GM18507 (cell line): ENCODE data around the gene TBXA2R.

Experiments used
- DNase-seq: peaks from one replicate; pipeline ENCODE4 v3.0.0; 2011; ENCODE audit warnings: low read depth; ENCODE audit not compliant: insufficient read length; ENCODE audit errors: extremely low spot score
- FAIRE-seq: peaks from 2 replicates; lab custom pipeline; 2011; peaks lifted over from hg19 to GRCh38; lab: Jason Lieb, UNC

Gene TBXA2R

GRCh38 chr19:3608079-3608641 lies 1.5 kb upstream of the TBXA2R start:
- FAIRE-seq (no peak), DNase-seq (no peak)

GRCh38 chr19:3607303-3608078 lies 816 bp upstream of the TBXA2R start:
- no peak for FAIRE-seq
- no peak for DNase-seq

- DNase-seq, result no peak
- FAIRE-seq, result no peak
Measured at GRCh38 chr19:3606174-3606689, 443 bp downstream of the TBXA2R start.

DNA sequence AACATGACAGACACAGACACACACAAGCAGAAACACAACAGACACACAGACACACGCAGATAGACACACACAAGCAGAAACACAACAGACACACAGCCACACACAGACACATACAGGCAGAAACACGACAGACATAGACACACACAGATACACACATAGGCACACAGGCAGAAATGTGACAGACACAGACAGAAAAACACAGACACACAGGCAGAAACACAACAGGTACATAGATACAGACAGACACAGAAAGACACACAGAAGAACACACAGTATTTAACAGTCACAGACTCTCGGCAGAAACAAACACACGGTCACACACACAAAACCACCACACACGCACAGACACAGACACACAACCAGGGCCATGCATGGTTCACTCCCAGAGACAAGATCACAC lies 905 bp downstream of the TBXA2R start:
- DNase-seq (no peak), FAIRE-seq (no peak)

GRCh38 chr19:3605361-3605760 lies 1.3 kb downstream of the TBXA2R start:
- DNase-seq (no peak), FAIRE-seq (peak; percentile 39)

GRCh38 chr19:3604987-3605343 lies 1.7 kb downstream of the TBXA2R start:
- DNase-seq, result no peak
- FAIRE-seq, result no peak

DNA sequence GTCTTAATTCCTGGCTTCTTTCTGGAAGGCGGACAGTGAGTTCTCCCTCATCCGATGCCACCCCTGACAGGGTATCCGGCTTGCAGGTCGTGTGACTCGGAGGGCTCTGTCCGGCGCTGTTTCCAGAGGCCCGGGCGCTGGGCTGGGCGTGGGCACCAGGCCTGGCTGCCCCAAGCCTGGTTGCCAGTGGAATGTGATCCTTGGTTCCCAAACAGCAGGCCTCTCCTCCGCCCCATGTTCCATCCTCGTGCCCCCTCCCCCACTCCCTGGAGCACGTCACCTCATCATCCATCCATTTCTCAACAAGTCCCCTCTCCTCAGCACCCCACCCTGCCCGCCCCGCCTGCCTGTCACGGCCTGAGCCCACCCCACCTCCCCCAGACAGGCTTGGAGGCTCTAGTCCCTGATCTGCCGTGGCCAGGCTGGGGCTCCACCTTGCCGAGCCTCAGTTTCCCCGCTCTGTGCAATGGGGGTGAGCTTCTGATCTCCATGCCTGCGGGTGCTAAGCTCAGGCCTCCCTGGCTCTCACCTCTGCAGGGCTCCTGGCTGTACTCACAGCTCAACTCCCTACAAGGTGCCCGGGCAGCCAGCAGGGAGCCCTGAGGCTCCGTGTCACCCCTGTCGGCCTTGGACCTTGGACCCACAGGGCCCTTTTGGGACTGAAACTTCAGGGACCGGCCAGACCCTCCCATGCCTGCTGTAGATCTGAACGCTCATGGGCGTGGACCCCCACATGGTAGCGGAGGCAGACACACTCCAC lies 2.3 kb downstream of the TBXA2R start:
- FAIRE-seq (no peak), DNase-seq (no peak)

GRCh38 chr19:3603121-3603811 lies 3.4 kb downstream of the TBXA2R start:
- no peak for FAIRE-seq

DNA sequence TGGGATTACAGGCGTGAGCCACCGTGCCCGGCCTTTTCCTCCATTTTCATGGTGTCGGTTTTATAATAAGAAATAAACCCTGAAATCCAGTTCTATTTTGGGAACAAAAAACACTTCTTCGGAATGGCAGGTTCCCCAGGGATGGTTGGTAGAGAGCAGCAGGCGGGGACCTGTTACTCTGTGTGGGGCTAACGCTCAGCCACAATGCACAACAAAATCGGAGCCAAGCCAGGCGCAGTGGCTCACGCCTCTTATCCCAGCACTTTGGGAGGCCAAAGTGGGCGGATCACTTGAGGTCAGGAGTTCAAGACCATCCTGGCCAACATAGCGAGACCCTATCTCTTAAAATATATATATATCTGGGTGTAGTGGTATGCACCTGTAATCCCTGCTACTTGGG lies 5.7 kb downstream of the TBXA2R start:
- DNase-seq (no peak), FAIRE-seq (no peak)

More at GRCh38 chr19:3603121-3603811, 3.4 kb downstream of the TBXA2R start:
- DNase-seq, result no peak

DNA sequence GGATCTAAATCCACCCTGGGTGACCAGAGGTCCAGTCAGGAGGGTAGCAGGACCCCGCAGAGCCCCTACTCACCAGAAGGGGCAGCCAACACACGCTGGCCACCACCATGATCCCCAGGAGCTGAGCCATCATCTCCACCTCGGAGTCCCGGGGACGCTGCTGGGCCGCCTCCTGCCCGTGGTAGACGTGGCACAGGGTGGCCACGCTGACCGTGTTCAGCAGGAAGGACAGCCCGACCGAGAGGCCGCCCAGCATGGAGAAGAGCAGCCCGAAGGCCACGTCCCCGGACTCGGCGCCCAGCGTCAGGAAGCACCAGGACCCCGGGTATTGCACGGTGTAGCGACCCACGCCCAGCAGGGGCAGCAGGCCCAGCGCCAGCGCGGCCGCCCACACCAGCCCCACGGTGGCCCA lies 6.9 kb downstream of the TBXA2R start:
- DNase-seq, result no peak
- FAIRE-seq, result no peak

DNA sequence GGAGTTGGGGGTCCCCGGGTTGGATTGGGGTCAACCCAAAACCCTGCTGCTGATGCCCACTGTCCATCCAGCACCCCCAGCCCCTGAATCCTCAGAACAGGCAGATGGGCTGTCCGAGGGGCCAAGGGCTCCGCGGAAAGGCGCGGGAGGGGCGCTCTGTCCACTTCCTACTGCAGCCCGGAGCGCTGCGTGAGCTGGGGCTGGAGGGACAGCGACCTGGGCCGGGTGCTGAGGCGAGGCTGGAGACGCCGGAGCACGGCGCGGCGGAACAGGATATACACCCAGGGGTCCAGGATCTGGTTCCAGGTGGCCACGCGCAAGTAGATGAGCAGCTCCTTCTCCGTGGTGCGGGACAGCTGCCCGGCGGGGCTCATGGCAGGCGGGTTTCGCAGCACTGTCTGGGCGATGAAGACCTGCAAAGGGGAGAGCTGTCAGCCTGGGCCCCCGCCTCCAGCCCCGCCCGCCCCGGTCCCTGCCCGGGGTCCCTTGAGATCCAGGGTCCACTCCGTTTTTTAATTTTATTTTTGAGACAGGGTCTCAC lies 11.1 kb downstream of the TBXA2R start:
- no peak for FAIRE-seq
- no peak for DNase-seq

DNA sequence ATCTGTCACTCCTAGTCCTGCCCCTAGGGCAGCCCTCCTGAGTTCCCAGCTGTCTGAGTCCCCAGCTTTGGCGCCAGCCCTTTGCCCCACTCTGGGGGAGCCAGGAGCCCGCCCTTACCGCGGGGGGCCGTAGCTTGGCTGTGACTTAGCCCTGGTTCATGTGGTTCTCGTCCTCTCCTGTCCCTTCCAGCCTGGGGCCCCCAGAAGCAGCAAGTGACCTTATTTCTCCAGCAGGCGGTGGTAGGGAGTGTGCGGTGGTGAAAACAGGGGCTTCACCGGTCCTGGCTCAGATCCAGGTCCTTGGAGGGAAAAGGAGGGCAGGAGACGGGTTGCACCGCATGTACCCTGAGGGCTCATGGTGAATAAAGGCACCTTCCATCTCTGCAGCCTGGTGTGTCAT lies 13.5 kb downstream of the TBXA2R start:
- DNase-seq, result no peak
- FAIRE-seq, result no peak

DNA sequence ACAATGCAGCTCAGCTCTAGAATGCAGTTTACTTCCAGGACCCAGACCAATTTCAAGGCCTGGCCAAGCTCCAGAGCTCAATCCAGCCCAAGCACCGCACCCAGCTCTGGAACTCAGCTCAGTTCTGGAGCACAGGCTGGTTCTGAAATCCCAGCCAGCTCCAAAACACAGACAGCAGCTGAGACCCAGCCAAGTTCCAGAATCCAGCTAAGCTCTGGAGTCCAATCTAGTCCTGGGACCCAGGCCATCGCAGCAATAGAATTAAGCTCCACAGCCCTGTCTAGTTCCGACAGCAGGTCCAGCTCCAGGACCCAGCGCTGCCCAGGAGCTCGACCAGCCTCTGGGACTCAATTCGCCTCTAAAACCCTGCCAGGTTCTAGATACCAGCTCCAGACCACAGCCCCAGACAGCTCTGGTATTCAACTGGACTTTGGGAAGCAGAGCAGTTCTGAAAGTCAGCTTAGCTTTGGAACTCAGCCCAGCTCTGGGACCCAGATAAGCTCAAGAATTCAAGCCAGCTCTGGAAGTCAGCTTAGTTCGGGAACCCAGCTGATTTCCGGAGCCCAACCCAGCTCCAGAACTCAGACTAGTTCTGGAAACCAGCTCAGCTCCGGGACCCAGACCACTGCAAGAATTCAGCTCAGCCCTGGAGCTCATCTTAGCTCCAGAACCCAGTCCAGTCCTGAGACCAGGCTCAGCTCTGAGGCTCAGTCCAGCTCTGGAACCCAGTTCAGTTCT lies 14.6 kb downstream of the TBXA2R start:
- FAIRE-seq (no peak), DNase-seq (no peak)

DNA sequence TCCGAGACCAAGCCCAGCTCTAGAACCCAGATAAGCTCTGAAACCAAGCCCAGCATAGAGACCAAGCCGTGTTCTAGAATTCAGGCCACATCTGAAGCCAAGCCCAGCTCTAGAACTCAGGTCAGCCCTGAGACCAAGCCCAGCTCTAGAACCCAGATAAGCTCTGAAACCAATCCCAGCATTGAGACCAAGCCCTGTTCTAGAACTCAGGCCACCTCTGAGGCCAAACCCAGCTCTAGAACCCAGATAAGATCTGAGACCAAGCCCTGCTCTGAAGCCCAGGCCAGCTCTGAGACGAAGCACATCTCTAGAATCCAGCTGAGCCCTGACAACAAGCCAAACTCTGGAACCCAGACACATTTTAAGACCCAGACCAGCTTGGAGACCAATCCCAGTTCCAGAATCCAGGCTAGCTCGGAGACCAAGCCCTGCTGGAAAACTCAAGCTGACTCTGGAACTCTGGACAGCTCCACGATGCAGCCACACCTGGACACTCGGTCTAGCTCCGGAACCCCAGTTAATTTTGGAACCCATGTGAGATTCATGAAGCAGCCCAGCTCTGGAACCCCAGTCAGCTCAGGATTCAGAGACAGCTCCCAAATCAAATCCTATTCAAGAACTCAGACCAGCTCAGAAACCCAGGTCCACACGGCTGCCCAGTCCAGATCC lies 15.6 kb downstream of the TBXA2R start:
- FAIRE-seq (no peak), DNase-seq (no peak)

- FAIRE-seq, result no peak
- no peak for DNase-seq
Measured at GRCh38 chr19:3589949-3590348, 16.7 kb downstream of the TBXA2R start.

- FAIRE-seq, result no peak
- DNase-seq, result no peak
Measured at GRCh38 chr19:3589439-3589838, 17.2 kb downstream of the TBXA2R start.

DNA sequence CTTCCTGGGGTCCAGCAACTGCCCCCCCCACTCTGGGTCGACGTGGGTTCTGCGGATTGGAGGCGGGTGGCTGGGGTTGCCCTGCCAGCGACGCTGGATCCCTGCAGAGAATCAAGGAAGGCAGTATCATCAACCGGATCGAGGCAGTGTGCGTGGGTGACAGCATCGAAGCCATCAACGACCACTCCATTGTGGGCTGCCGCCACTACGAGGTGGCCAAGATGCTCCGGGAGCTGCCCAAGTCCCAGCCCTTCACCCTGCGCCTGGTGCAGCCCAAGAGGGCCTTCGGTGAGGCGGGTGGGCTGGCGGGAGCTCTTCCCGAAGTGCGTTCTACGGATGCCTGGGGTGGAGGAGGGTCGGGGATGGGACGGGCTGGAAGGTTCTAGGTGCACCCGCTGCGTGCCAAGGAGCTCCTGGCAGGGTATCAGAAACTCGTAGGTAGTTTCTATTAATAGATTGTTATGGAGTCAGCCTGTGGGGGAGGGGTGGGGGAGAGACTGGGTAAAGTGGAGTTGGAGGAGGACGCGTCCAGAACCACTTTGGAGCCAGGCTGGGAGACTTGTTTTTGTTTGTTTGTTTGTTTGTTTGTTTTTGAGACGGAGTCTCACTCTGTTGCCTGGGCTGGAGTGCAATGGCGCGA lies 19.8 kb downstream of the TBXA2R start:
- no peak for FAIRE-seq
- DNase-seq, result no peak

DNA sequence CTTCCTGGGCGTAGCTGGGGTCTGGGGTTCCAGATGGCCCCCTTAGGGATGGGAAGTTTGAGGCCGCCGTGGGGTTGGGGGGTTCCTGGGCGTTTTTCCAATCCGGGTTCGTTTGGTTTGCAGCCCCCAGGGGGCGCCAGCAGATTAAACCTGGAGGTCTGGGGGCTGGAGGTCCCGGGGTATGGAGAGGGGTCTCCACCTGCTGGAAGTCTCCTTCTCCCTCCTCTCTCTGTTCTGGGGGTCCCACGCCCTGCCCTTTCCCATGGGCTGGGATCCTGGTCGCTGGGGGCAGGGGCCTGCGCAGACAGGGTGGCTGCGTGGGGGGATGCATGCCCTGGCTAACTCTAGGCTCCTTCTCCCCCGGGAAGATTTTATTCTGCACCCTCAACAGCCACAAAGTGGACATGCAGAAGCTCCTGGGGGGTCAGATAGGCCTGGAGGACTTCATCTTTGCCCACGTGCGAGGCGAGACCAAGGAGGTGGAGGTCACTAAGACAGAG lies 20.5 kb downstream of the TBXA2R start:
- no peak for FAIRE-seq
- no peak for DNase-seq
